Stimulated activated CD4-positive, alpha-beta T cell treated with anti-CD3 and anti-CD28 coated beads, Interleukin-12 subunit alpha, Interleukin-12 subunit beta, amount 100 ng/mL, for 24 hours (primary cell): Measurements from ENCODE around the gene PPP2R3B.
A peak's percentile ranks its signal among the peaks of the same experiment; 100 is the strongest.
"Not testable (repeated sequence)": the region's sequence is repeated elsewhere in the genome, so short reads cannot be mapped to it uniquely, and the experiment has no call there.

ENCODE experiments used
- DNase-seq, 2 experiments: peaks; one replicate each; pipeline ENCODE4 v3.0.0-alpha.2; 2020; ENCODE audit warnings: low read depth in 2 of 2

The PPP2R3B gene

DNA sequence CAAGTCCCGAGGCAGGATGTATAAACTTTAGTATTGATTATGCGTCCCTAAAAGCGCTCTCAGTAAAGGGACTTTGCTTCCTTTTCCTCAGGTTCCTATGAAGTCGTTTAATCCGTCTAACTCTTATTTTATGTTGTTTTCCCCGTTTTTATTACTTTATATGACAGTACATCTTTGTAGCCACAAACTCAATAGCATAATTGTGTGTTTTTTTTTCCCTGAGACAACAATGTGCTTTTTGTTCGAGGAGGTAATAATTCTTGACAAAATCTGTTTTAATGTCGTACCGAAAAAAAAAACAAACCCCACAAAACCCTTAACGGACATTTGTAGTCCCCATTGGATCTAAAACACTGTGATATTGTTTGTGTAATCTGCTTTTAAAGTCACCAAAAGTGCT is 17.9 kb upstream of the PPP2R3B start:
- DNase-seq: no peak

DNA sequence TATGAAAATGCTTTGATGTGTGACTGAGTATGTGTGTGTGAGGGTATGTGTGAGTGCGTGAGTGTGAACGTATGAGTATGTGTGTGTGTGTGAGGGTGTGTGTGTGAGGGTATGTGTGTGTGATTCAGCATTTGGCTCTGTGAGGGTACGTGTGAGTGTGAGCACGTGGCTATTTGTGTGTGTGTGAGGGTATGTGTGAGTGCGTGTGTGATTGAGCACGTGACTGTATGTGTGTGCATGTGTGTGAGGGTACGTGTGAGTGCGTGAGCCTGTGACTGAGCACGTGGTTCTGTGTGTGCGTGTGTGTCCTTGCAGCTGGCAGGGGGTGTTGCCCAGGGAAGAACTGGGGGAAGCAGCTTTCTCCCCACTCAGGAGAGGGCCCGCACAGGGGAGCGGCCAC is 16.1 kb upstream of the PPP2R3B start:
- DNase-seq: no peak

DNA sequence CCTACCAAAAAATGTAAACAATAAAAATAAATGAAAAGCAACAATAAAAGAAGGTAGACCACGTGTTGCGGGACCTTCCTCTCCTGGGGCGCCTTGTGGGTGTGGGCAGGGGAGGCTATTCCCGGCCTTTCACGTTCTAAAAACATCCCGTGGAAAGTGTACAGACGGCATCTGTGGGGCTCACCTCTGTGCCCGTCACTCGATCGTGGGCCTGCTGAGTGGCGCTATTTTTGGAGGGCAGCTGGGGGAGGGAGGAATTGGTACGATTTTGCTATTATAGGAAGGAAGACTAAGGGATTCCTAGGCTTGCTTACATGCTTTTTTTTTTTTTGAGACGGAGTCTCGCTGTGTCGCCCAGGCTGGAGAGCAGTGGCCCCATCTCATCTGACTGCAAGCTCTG is 13.6 kb upstream of the PPP2R3B start:
- DNase-seq: no peak

DNA sequence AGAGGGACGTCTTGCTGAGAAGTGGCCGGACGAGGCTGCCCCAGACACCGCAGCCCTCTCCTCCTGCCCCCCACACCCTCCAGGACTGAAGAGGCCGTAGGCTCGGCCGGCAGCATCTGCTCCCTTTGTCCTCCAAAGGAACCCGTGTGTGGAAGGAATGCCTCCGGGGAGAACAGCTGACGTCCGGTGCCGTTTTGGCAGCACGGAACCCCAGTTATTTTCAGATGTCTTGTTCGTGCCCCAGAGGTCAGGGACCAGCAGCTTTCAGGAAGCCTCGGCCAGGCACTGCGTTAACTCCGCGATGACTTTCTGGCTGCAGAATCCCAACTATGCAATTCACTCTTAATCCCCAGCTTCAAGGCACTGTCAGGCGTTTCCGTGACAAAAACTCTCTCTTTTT is 10.9 kb upstream of the PPP2R3B start:
- DNase-seq: no peak

DNA sequence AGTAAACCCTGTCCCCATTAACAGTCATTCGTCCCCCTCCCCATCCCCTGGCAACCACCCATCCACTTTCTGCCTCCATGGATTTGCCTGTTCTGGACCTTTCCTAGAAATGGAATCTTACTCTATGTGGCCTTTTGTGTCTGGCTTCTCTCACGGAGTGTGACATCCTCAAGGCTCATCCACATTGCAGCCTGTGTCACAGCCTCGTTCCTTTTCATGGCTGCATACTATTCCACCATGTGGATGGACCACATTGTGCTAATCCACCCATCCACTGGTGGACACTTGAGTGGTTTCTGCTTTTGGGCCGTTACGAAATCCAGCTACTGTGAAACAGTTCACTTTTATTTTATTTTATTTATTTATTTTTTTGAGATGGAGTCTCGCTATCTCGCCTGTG is 8.1 kb upstream of the PPP2R3B start:
- no peak for DNase-seq

DNA sequence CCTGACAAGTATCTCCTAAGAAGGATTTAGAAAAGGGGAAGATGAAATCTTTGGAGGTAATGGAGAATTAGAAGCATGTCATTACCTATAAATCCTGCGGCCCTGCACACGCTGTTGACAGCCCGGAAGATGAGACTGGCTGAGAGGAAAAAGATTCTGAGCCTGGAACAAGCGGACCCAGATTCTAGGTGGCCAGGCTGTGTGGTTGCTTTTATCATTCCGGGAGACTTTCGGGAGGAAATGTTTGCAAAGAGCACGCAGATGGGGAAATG is 5.8 kb upstream of the PPP2R3B start:
- DNase-seq: no peak

DNA sequence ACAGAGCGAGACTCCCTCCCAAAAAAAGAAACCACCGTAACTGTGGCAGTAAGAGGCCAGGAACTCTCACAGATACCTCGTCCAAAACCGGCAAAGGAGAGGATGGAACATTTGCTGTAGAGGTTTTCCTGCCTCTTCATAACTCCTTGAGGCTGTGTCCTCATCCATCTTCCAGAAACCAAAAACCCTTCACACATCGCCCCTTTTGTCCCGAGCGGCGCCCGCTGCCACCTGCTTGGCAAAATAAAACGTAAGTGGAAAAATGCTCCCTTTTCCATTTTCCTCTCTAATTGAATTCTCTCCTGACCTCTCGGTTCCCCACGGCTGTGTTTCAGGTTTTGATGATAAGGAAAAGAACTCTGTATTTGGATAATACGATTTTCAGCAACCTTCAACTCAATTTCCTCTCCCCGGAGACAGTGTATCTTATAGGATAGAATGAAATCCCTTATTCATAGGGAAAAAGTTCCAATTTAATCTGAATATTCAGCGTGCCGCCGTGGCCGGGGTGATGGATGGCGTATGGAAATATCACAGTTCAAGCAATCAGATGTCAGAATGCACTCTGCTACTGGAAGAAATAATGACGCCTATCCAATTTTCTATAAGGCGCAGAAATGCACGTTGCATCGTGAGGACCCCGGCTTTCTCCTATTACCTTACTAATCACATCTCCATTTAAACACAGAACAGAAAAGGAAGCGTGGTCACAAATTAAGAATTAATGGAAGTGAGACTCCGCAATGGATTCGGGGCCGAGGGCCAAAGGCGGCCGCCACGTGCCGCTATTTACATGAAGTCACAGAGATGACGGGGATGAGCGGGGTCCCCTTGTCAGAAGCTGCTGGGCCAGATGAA is 5.2 kb upstream of the PPP2R3B start:
- DNase-seq: no peak

DNA sequence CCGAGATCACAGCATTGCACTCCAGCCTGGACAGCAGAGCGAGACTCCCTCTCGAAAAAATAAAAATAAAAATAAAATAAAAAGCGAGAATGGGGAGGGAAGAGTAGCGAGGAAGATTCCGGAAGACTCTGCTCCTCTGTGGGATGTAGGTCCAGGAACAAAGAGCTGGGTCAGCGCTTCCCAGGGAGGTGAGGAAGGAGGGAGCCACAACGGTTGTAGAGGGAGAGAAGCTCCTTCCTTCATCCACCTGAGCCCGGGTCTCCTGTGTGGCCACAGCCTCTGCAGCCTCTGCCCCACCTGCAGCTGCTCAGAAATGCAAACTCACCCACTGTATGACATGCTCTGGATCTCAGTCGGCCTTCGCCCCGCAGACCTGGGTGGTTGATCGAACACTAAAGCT is 3.8 kb upstream of the PPP2R3B start:
- DNase-seq: no peak

DNA sequence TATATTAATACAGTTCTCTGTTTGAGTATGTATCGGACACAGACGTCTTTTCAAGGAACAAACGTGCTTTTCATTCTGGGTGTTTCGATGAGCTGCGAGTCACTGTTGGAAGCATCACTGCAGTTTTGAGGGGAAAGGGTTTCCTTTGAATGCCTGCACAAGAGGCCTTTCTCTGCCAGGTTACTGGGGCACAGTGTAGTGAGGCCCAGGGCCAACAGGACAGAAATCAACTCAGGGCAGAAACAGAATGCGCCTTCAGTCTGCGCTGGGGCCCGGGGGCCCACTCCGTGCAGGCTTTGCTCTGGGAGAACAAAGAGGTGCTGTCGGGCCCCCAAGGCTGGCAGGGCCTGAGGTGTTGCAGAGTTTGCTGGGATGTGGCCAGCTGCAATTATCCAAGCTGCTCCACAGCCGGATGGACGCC is 2.3 kb upstream of the PPP2R3B start:
- no peak for DNase-seq

DNA sequence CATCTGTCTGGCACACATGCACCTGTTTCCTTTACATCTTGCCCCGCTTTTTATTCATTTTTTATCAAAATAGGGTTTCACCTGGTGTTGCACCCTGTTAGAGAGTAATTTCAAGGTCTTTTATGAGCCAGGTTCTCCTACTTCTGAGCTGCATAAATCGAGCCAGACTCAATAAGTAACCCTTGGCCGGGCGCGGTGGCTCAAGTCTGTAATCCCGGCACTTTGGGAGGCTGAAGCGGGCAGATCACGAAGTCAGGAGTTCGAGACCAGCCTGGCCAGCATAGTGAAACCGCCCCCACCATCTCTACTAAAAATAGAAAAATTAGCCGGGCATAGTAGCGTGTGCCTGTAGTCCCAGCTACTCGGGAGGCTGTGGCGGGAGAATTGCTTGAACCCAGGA is 1.0 kb upstream of the PPP2R3B start:
- DNase-seq: no peak

DNA sequence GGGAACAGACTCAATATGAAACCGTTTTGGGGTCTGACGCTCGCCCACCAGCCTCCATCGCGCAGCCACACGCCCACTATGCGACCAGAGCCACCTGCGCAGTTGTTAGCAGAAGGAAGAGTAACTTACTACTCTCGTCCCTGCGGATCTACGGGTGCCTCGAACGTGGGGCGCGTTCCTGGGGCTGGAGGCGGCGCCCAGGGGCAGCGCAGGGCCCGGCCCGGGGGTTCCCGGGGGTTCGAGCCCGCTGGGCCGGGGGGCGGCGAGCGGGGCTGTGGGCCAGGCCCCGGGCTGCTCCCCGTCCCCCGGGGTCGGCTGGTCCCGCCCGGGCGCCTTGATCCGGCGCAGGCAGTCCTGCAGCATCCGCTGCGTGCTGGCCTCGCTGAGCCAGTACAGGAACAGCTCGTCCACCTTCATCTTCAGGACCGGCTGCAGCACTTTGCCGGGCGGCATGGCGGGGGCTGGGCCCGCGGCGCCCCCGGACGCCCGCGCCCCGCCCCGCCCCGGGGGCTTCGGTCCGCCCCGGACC is 404 bp downstream of the PPP2R3B start:
- peak in 1 of 2 experiments; percentile 31 for DNase-seq

DNA sequence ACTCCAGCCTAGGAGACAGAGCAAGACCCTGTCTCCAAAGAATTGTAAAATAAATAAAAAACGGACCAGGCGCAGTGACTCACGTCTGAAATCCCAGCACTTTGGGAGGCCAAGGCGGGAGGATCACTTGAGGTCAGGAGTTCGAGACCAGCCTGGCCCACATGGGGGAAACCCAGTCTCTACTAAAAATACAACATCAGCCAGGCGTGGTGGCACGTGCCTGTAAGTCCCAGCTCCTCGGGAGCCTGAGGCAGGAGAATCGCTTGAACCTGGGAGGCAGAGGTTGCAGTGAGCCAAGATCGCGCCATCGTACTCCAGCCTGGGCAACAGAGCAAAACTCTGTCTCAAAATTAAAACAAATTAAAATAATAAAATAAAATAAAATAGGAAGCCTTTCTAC is 971 bp downstream of the PPP2R3B start:
- not testable (repeated sequence) for DNase-seq

DNA sequence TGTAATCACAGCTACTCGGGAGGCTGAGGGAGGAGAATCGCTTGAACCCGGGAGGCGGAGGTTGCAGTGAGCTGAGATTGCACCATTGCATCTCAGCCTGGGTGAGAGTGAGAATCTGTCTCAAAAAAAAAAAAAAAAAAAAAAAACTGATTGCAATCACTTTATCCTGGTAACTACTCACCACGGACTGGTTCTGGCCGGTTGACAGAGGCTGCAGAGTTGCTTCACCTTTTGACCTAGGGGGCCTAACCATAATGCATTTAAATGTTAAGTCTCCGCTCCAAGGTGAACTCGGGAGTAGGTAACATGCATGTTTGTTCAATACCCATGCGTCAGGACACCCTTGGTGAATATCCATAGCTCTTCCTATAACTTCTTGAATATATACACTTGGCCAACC is 1.8 kb downstream of the PPP2R3B start:
- DNase-seq: no peak

DNA sequence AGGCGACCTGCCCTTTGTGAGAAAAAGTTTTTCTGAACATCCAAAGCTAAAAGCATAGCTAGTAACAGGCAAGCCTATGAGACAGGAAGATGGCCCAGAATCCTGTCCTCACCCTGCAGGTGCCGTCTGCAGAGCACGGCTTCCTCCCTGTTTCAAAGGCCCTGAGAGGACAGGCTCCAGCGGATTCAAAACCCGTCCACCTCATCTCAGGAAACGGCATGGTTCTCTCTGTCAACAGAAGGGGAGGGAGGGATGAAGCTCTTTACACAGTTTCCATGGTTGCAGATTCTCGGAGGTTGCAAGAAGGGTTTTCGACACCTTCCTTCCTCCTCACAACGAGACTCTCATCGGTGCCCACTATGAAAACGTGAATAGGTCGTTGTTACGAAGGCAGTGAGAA is 8.3 kb downstream of the PPP2R3B start:
- no peak for DNase-seq

DNA sequence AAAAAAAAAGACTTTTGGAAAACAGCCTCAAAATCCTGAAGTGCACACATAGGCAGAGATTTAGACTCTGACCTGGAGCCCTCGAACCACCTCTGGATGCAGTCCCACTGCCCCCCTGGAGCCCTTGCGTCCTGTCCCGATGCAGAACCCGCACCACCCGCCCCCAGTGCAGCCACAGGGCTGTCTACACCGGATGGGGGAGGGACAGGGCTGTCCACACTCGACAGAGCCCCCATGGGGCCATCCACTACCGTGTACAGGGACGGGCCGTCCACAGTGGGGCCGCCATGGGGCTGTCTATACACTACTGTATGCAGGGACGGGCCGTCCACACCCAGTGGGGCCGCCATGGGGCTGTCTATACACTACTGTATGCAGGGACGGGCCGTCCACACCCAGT is 10.5 kb downstream of the PPP2R3B start:
- DNase-seq: not testable (repeated sequence)

DNA sequence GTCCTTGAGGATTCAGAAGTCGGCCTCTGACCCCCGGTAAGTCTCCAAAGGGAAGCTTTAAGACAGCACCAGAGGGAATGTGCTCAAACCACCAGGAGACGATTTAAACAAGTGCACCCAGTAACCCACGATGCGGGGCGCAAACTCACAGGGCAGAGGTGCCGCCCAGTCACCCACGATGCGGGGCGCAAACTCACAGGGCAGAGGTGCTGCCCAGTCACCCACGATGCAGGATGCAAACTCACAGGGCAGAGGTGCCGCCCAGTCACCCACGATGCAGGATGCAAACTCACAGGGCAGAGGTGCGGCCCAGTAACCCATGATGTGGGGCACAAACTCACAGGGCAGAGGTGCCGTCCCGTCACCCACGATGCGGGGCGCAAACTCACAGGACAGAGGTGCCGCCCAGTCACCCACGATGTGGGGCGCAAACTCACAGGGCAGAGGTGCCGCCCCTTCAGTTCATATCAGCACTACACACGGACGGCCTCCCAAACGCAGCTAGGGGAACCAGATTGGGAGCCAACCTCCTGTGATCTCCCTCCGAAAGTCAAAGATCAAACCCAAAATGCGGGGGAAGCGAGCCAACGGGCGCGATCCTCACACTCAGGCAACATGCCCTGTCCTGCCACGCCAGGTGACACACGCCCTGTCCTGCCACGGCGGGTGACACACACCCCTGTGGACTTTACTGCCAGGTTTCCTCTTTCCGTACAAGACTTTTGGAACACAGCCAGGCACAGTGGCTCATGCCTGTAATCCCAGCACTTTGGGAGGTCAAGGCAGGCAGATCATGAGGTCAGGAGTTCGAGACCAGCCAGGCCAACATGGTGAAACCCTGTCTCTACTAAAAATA is 11.3 kb downstream of the PPP2R3B start:
- no peak for DNase-seq

DNA sequence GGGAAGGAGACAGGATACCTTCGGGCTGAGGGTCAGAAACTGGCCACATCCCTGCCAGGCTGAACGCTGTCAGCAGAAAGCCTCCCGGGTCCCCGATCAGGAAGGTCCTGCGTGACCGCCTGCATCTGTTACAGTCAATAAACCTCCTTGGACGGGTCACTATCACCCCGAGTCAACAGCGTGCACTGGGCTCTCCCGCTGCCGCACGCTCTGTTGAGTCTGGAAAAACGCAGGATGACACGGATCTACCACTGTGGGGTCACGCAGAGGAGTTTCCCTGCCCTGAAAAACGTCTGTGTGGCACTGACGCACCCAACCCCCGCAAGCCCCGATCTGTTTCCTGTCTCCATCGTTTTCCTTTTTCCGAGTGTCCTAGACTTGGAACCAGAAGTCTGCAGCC is 12.1 kb downstream of the PPP2R3B start:
- no peak for DNase-seq

DNA sequence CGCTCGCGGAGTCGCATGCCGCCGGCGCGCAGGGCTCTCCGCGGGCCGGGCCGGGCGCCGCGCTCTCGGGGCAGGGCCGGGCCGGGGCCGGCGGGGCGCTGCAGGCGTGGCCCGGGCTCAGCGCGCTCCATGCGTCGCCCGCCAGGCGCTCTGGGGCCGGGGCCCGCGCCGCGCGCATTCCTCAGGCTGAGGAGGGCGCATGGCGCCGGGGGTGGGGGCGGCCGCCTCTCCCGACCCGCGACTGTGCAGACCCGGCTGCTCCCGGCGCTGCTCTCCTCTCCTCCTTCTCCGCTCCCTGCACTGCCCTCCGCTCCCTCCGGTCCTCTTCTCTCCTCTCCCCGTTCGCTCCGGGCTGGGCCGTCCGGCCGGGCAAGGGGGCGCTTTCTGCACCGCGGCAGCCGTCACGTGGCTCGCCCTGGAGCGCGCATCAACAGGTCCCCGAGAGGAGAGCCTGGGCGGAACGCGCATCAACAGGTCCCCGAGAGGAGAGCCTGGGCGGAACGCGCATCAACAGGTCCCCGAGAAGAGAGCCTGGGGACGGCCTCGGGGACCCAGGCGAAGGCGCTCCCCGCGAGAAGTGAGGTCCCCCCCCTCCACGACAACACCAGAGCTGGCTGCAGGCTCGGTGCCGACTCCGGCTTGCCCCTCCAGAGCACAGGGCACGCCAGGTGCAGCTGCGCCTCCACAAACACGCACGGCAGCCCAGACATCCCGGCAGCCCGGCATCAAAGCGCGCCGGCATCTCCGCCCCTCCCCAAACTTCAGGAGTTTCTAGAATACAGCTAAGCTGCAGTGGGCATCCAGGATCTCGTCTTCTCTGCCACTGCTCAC is 12.9 kb downstream of the PPP2R3B start:
- DNase-seq: peak in 1 of 2 experiments; percentile 28

DNA sequence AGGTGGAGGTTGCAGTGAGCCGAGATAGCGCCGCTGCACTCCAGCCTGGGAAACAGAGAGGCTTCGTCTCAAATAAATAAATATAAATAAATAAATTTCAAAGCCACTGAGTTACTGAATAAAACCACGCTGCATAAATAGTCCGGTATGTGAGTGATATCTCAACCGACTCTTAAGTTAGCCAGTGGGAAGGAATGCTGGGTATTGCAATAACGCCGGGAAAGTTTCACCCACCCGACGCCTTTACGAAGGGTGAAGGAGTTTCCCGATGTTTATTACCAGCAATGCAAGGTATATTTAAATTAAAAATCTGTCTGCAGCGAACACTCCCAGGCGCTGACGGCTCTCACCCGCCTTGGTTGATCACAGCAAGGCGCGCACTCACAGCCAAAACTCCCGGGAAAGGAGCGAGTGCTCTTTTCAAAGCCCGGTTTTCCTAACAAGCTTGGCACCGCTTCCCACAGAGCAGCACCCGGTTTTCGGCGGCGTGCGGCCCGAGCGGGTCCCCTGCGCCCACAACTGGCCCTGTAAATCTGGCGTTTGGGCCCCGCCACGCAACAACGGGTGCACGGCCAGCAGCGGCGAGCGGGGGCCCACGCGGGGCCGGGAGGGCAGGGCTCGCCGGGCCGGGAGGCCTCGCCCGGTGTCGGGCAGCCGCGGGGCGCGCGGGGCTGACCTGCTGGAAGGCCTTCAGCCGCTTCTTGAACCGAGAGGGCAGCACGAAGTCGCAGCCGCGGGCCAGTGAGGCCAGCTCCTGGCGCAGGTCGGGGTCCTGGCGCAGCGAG is 13.7 kb downstream of the PPP2R3B start:
- DNase-seq: no peak

DNA sequence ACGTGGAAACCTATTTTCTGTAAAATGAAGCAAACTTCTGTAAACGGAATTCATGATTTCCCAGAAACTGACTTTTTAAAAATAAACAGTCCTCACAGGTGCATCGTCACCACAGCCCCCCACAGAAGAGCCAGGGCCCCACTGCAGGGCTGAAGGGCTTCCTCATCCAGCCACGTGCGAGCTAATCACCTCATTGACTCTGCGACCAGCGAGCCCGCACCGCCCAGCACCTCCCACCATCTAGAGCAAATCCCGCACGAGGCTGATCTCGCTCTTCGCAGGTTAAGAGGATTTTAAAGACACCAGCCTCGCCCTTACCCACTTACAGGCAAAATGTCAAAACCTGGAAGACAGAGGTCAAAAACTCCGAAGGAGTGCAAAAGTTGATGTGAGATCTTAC is 14.8 kb downstream of the PPP2R3B start:
- DNase-seq: no peak
